IgD-negative memory B cell (primary cell): ENCODE data around the gene NT5C. TPM values are rescaled to one million over a fixed set of nuclear protein-coding genes. Genes with fewer than 3 reads are reported as not detected.

ENCODE experiments used
- H3K27ac Mint-ChIP-seq, 3 donors: one replicate each; pipeline ENCODE4 v1.8.0; 2020 to 2022; ENCODE audit warnings: mild to moderate bottlenecking in 3 of 3, mixed read lengths in 3 of 3, moderate library complexity in 1 of 3
- H3K27me3 Mint-ChIP-seq: one replicate; pipeline ENCODE4 v1.8.0; 2021; ENCODE audit warnings: mixed read lengths
- H3K36me3 Mint-ChIP-seq: one replicate; pipeline ENCODE4 v1.8.0; 2020; ENCODE audit warnings: mild to moderate bottlenecking, mixed read lengths
- H3K4me1 Mint-ChIP-seq, 3 donors: one replicate each; pipeline ENCODE4 v1.8.0; 2020 to 2022; ENCODE audit warnings: mixed read lengths in 3 of 3, mild to moderate bottlenecking in 1 of 3
- H3K4me3 Mint-ChIP-seq, 4 donors: one replicate each; pipeline ENCODE4 v1.8.0; 2020 to 2022; ENCODE audit warnings: mild to moderate bottlenecking in 4 of 4, mixed read lengths in 4 of 4, moderate library complexity in 3 of 4
- H3K9me3 Mint-ChIP-seq, 3 donors: one replicate each; pipeline ENCODE4 v1.8.0; 2020 to 2021; ENCODE audit warnings: mixed read lengths in 3 of 3, mild to moderate bottlenecking in 1 of 3
- polyA plus RNA-seq: library from polyadenylated mRNA; unstranded; fragments of 300-500 nt; fragmentation: Illumina TruSeq; gene quantifications from one replicate; pipeline ENCODE4 v1.2.3, GENCODE V29; 2021

Gene NT5C
- polyA plus RNA-seq, 1 donor from 2014 or later, result 150 TPM

DNA sequence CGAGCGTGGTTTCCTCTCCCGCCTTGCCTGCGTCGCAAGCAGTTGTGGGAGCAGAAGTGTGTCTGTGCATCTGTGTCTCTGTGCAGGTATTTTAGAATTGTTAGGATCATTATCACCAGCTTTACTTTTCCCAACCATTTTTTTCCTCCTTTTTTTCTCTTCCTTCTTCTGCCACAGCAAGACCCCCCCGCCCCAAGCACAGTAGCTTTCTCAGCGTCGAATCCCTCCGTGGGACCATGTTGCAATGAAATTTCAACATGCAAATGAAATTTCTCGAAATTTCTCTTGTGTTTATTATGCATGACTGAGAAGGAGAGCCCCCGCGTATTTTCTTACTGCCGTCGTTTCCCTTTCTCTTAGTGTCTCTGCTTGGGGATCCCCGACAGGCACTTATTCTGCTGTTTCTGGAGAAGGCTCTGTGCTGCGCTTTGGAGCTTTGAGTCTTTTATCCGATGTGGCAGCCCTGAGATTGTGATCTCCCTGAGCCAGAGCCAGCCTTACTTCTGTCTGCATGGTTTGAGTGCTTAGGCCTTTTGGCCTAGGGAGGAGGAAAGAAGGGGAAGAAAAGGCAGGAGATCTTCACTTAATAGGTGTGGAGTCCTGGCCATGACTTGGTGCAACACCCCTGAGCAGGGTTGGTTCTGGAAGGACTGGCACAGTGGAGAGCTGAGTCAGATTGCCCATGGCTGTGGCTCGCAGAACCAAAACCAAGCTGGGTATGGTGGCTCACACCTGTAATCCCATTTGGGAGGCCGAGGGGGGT, 16.8 kb downstream of the NT5C start:
- Mint-ChIP-seq H3K27me3 (no peaks in the 10 kb centered on the region), H3K4me1 (peaks cover 39 to 48% (median 40%) of the 10 kb centered on the region in 3 donors), H3K36me3 (peaks cover 5% of the 10 kb centered on the region), H3K27ac (peak overlapping the region; percentile 88 to 95 (median 93)), H3K9me3 (no peaks in the 10 kb centered on the region), H3K4me3 (peak overlapping the region; percentile 88 to 96 (median 94))

DNA sequence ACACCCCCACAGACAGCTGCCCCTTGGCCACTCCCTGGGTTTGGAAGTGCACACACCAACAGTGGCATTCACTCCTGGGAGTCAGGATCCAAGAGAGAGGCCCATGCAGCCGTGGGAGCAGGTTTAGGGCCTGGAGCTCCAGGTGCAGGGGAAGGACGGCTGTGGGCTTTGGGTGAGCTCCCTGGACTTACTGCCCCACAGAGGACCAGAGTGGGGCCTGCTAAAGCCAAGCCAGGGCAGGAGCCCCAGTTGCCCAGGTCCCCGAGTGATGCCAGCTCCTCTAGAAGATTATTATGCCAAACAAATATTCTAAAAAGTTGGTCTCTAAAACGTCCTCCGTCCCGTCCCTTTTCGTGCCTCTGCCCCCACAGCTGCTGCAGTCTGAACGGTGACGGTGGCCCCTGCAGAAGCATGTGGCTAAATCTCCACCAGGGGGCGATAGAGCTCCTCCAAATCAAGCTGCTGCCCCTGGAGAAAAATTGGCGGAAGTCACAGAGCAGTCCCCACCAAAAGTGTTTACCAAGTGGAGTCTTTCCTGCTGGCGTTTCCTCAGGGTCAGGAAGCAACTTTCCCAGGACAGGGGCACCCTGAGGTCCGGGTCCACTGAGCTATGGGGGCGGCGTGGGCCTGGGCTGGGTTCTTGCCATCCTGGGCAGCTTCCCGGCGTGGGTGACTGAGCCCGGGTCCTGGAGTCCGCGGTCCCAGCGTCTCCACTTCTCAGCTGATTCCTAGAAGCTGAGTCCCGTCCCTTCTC, 17.6 kb downstream of the NT5C start:
- Mint-ChIP-seq H3K36me3 (peaks cover 5% of the 10 kb centered on the region), H3K27ac (peak overlapping the region; percentile 88 to 95 (median 93)), H3K4me3 (peak overlapping the region; percentile 88 to 96 (median 94)), H3K27me3 (no peaks in the 10 kb centered on the region), H3K4me1 (peaks cover 40 to 47% (median 41%) of the 10 kb centered on the region in 3 donors), H3K9me3 (no peaks in the 10 kb centered on the region)

DNA sequence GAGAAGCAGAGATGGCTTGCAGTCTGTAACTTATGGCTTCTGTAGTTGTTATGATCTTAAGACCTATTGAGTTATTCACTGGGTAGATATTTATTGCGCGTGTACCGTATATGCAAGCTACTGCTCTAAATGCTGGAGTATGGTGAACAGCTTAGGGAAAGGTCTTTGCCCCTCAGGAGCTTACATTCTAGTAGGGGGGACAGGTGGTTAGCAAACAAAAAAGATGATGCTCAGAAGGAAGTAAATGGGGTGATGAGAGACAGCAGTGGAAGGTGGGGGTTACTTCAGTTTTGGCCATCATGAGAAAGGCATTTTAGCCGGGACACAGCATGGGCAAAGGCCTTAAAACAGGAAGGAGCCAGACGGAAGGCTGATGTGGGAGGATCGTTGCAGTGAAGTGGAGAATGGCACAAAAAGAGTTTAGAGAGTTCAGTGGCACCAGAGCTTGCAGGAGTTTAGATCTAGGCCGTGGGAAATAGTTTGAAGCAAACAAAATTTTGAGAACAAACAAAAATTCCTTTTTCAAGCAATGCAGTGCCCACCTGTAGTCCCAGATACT, 19.7 kb downstream of the NT5C start:
- peaks cover 26 to 43% (median 41%) of the 10 kb centered on the region in 3 donors for H3K4me1 Mint-ChIP-seq
- H3K36me3 Mint-ChIP-seq, result peaks cover 2% of the 10 kb centered on the region
- peaks cover 2% of the 10 kb centered on the region for H3K27me3 Mint-ChIP-seq

DNA sequence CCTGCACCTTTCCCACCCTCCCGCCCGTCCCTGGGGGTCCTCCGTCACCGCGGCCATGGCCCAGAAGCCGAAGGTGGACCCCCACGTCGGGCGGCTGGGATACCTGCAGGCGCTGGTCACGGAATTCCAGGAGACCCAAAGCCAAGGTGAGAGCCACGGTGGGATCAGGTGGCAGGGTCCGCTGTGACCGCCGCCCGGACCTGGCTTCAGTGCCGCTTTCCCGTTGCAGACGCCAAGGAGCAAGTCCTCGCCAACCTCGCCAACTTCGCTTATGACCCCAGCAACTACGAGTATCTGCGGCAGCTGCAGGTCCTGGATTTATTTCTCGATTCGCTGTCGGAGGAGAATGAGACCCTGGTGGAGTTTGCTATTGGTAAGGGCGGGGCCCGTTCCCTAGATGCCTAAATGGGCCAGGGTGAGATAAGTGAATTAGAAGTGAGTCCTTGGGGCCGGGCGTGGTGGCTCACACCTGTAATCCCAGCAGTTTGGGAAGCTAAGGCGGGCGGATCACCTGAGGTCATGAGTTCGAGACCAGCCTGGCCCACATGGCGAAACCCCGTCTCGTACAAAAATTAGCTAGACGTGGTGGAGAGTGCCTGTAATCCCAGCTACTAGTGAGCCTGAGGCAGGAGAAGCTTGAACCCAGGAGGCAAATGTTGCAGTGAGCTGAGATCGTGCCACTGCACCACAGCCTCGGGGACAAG, 21.2 kb downstream of the NT5C start:
- Mint-ChIP-seq H3K27ac (peak overlapping the region; percentile 78 to 89 (median 87)), H3K4me1 (peaks cover 24 to 41% (median 30%) of the 10 kb centered on the region in 3 donors), H3K27me3 (peaks cover 4% of the 10 kb centered on the region), H3K9me3 (no peaks in the 10 kb centered on the region), H3K36me3 (peaks cover 5% of the 10 kb centered on the region), H3K4me3 (peak overlapping the region; percentile 86 to 94 (median 92))

More for the DNA sequence above, 19.7 kb downstream of the NT5C start:
- Mint-ChIP-seq H3K27ac (peak overlapping the region in 2 of 3 donors; percentile 69 to 71), H3K9me3 (no peaks in the 10 kb centered on the region), H3K4me3 (peak overlapping the region; percentile 56 to 93 (median 72))

DNA sequence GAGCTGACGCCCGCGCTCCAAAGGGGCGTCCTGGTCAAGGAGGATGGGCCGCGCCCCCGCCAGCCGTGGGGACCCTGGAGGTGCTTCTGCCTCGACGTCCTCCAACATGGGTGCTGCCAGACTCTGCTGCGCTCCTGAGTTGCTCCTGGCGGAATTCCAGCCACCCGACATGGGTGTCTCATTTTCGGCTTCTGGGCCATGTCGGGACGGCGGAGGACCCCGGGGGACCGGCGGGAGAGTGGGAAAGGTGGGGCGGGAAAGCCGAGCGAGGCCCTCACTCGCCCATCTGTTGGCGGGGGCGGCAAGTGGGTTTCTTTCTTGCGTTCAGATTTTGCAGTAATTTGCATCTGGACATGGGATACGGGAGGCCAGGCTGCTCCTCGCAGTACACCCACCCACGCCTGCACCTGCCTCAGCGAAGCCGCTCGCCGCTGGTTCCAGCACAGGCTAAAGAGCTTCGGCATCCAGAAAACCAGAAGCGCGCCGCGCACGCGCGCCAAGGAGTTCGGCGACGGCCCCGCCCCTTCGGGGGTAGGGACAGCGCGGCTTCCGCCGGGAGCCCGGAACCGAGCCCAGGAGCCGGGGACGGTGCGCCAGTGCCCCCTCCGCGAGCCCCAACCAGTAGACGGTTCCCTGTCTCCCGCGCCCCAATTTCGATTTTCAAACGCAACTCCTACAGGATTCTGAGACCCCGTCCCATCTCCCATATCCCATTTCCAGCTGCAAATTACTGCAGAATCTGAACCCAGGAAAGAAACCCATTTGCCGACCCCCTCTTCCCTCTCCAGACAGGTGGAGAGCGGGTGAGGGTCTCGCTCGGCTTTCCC, 21.9 kb downstream of the NT5C start, which contains the start of gene ARMC7:
Gene ARMC7, plus strand, starts transcription at position 563 of the 827 bp plus-strand sequence. CDS start 320 bp downstream, outside the sequence.
- peaks cover 19 to 36% (median 24%) of the 10 kb centered on the region in 3 donors for H3K4me1 Mint-ChIP-seq
- peak within 1 kb of the TSS; percentile 86 to 94 (median 92) for H3K4me3 Mint-ChIP-seq
- peaks cover 4% of the 10 kb centered on the region for H3K27me3 Mint-ChIP-seq
- peaks cover 2% of the 10 kb centered on the region for H3K36me3 Mint-ChIP-seq
- H3K27ac Mint-ChIP-seq, result peak within 1 kb of the TSS; percentile 87 to 89 (median 87)
- no peaks in the 10 kb centered on the region for H3K9me3 Mint-ChIP-seq

DNA sequence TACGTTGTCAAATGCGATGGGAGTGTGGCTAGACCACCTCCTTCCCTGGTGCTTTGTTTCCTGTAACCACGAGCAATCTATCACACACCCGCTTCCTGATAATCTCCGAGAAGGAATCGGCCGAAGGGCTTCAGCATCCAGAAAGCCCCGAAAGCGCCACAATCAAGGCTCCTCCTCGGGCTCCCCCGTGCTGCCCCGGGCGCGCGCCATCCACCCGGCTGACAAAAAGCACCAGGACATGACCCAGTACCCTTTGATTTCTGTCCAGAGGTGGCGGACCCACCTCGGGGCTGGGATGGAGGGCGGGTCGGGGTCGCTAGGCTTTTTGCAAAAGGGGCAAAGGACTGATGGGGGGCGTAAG, 22.5 kb downstream of the NT5C start:
- Mint-ChIP-seq H3K27me3 (peaks cover 4% of the 10 kb centered on the region), H3K36me3 (peaks cover 2% of the 10 kb centered on the region), H3K27ac (peak overlapping the region in 2 of 3 donors; percentile 77 to 87), H3K4me3 (peak overlapping the region; percentile 86 to 94 (median 92)), H3K9me3 (no peaks in the 10 kb centered on the region), H3K4me1 (peaks cover 16 to 30% (median 19%) of the 10 kb centered on the region in 3 donors)

DNA sequence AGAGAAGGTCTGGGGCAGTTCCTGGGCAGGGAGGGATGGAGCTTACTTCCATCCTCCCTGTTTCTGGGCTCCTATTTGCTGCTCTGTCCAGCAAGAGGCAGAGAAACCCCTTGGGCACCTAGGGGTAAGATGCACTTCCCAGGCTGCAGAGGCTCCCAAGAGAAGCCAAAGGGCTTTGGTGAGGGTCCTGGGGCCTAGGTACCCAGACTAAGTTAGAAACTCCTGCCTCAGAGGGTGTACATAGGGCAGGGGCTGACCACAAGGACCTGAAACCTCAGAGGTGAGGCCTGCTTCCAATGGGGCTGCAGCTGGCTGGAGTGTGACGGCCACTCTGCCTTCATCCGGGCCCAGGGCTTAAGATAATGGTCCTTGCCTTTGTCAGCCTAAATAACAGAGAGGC, 23.3 kb downstream of the NT5C start:
- Mint-ChIP-seq H3K27ac (peak overlapping the region in 1 of 3 donors; percentile 77), H3K9me3 (no peaks in the 10 kb centered on the region), H3K36me3 (peaks cover 2% of the 10 kb centered on the region), H3K4me1 (peaks cover 14 to 27% (median 17%) of the 10 kb centered on the region in 3 donors), H3K27me3 (peaks cover 4% of the 10 kb centered on the region), H3K4me3 (peak overlapping the region; percentile 86 to 94 (median 92))

DNA sequence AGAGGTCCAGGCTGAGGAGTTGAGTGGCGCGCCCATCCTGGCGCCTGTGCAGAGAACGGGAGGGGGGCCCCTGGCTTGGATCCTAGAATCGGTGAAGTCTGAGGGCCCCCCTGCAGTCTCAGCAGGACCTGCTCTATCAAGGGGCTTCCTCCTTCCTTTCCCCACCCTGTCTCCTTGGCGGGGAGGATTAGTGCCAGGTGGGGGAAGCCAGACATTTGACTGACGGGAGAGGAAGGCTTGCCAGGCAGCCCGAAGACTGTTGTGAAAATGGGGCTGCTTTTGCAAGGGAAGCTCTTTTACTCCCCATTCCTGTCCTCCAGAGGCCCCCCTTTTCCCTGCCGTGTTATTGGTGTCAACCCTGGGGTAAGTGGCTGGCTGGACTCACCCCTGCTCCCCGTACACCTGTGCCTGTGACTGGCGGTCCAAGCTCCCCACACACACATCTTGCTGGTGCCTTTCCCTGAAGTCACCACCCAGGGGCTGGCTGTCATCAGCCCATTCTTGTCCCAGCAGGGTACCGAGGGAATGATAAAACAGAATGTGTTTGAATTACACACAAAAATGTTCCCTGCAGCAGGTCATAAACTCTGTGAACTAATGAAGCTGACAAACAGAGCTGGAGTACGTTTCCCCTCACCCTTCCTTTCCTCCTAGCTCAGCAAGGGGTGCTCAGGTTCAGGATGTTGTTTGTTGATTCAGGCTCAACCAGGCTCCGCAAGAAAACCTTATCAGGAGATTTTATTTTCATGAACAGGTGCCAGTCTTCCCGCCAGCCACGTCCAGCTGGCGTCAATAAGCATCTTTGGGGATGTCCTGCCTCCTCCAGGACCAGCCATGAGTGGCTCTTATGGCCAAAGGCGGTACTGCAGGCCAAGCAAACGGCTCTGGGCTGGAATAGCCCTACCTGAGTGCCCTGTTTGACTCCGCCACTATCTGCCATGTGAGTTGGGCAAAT, 26.1 kb downstream of the NT5C start:
- Mint-ChIP-seq H3K9me3 (no peaks in the 10 kb centered on the region), H3K4me3 (peak overlapping the region in 3 of 4 donors; percentile 24 to 61 (median 47)), H3K4me1 (peaks cover 6 to 21% (median 14%) of the 10 kb centered on the region in 3 donors), H3K36me3 (peaks cover 7% of the 10 kb centered on the region), H3K27me3 (peaks cover 4% of the 10 kb centered on the region), H3K27ac (peak overlapping the region in 2 of 3 donors; percentile 59 to 91)

DNA sequence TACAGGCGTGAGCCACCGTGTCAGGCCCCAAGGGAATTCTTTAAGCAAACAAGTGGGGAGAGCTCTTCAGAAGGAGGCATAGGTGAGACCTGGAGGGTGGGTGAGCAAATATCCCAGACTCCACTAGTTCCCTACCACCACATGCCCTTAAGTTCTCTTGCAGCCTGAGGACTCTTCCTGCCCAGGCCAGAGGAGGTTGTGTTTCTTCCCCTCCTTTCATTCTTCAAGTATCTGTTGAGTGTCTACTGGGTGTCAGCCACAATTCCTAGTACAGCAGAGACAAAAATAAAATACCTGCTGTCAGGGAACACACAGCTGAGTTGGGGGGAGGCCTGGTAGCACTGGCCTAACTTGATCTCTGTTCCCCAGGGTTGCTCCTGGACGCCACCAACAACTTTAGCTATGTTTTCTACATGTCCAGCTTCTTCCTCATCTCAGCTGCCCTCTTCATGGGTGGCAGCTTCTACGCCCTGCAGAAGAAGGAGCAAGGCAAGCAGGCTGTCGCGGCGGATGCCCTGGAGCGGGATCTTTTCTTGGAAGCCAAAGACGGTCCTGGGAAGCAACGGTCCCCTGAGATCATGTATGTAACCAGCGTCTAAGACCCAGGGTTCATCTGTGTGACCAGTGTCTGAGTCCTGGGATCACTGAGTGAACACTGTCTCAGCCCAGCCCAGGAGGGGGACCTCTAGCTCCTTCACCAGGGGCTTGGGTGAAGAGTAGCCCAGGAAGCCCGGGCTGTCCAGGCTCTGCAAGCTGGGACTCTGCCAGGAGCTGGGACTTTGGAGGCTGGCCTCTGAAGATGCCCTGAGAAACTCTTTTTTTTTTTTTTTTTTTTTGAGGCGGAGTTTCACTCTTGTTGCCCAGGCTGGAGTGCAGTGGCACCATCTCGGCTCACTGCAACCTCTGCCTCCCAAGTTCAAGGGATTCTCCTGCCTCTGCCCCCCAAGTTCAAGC, 27.7 kb downstream of the NT5C start:
- H3K4me3 Mint-ChIP-seq, result no peak overlapping the region
- no peaks in the 10 kb centered on the region for H3K9me3 Mint-ChIP-seq
- peaks cover 8% of the 10 kb centered on the region for H3K36me3 Mint-ChIP-seq
- H3K27me3 Mint-ChIP-seq, result peaks cover 4% of the 10 kb centered on the region
- peak overlapping the region in 2 of 3 donors; percentile 76 to 90 for H3K27ac Mint-ChIP-seq
- H3K4me1 Mint-ChIP-seq, result peaks cover 7 to 16% (median 11%) of the 10 kb centered on the region in 3 donors

DNA sequence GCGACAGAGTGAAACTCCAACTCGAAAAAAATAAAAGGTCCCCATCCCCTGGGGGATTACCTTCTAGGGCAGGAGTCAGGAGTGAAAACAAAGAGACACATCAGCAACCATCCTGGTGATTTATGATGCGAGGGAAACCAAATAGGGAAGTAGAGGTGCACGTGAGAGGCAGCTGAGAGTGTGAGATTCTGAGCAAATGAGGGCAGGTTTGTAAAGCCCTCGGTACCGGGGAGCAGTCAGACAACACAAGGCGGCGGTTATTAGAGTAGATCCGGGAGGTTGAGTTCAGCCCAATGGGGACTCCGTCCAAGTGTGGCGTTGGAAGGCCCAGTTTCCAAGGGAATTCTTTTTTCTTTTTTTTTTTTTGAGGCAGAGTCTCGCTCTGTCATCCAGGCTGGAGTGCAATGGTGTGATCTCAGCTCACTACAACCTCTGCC, 29.1 kb downstream of the NT5C start:
- Mint-ChIP-seq H3K27me3 (peaks cover 2% of the 10 kb centered on the region), H3K4me1 (peaks cover 7 to 9% (median 7%) of the 10 kb centered on the region in 3 donors), H3K36me3 (peaks cover 8% of the 10 kb centered on the region), H3K9me3 (no peaks in the 10 kb centered on the region), H3K27ac (peak overlapping the region; percentile 8 to 92 (median 36)), H3K4me3 (peak overlapping the region in 3 of 4 donors; percentile 3 to 41 (median 32))

DNA sequence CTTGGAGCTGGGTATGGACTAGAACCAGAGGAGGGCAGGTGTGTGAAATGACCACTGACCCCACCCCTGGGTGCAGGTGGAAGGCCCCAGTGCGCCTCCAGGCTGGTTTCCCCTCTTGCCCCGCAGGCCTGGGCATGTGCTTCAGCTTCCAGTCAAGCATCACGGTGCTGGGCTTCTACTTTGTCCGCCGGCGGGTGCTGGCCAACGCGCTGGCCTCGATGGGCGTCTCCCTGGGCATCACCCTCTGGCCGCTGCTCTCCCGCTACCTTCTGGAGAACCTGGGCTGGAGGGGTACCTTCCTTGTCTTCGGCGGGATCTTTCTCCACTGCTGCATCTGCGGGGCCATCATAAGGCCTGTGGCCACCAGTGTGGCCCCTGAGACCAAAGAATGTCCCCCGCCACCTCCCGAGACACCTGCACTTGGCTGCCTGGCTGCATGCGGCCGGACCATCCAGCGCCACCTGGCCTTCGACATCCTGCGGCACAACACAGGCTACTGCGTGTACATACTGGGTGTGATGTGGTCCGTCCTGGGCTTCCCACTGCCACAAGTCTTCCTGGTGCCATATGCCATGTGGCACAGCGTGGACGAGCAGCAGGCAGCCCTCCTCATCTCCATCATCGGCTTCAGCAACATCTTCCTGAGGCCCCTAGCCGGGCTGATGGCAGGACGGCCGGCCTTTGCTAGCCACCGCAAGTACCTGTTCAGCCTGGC, 31.5 kb downstream of the NT5C start:
- Mint-ChIP-seq H3K4me3 (no peak overlapping the region), H3K9me3 (no peaks in the 10 kb centered on the region), H3K4me1 (peaks cover 5 to 7% (median 7%) of the 10 kb centered on the region in 3 donors), H3K27me3 (no peaks in the 10 kb centered on the region), H3K27ac (no peak overlapping the region), H3K36me3 (peaks cover 6% of the 10 kb centered on the region)
